Large intestine (tissue), 3 donors: ENCODE data around the gene NBEA. TPM values are rescaled to one million over a fixed set of nuclear protein-coding genes. Genes with fewer than 3 reads are reported as not detected.

Experiments used
- DNase-seq, 2 donors: peaks; one replicate each; pipeline versions ENCODE4 v3.0.0 to v3.0.0-alpha.2; 2013
- H3K27ac ChIP-seq: one replicate; pipeline ENCODE4 v1.5.1; 2013; ENCODE audit warnings: low read length
- H3K27me3 ChIP-seq: 2 replicates; pipeline ENCODE4 v1.6.1; 2013; ENCODE audit warnings: low read length; ENCODE audit not compliant: control insufficient read depth, insufficient read depth
- H3K36me3 ChIP-seq: 2 replicates; pipeline ENCODE4 v1.6.1; 2013; ENCODE audit warnings: low read length; ENCODE audit not compliant: control insufficient read depth, insufficient read depth
- H3K4me1 ChIP-seq: one replicate; pipeline ENCODE4 v1.6.1; 2013; ENCODE audit warnings: low read length; ENCODE audit not compliant: control insufficient read depth, insufficient read depth
- H3K4me3 ChIP-seq: one replicate; pipeline ENCODE4 v1.5.1; 2013; ENCODE audit warnings: low read length
- H3K9me3 ChIP-seq: one replicate; pipeline ENCODE4 v1.6.1; 2013; ENCODE audit warnings: mild to moderate bottlenecking, low read depth, low read length, moderate library complexity; ENCODE audit not compliant: control insufficient read depth
- WGBS: methylation state at CpG from one replicate; pipeline ENCODE4 v1.1.5; 2013; ENCODE audit warnings: low lambda C conversion rate; ENCODE audit not compliant: insufficient coverage; 5-methylcytosine and 5-hydroxymethylcytosine counted together
- polyA plus RNA-seq: library from polyadenylated mRNA; unstranded; fragments of 120-200 nt; gene quantifications from one replicate; pipeline ENCODE4 v1.2.1, GENCODE V29; 2013

Gene NBEA
- polyA plus RNA-seq, 1 donor = 8.7 TPM

DNA sequence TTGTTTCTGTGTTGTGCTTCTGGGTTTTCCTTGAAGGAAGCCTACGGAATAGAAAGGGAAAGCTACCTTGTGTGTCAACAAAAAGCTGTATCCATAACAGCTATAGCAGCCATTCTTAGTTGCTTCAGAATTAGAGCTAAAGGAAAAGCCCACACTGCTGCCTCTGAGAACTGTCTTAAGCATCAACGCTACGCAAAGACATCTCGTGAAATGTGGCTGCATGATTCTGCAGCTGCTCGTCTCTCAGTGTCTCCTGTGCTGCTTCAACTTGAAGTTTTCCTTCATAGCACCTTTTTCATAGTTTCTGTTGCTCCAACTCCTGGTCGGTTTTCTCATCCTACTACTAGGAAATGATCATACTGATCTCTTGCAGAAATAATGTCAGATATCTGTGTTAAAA, 675.4 kb downstream of the NBEA start:
- WGBS = 80% methylated on average over 1 of the region's 6 CpGs
- Histone ChIP-seq H3K4me1 (no peaks in the 10 kb centered on the region), H3K4me3 (no peak overlapping the region), H3K27ac (no peak overlapping the region), H3K36me3 (no peaks in the 10 kb centered on the region), H3K9me3 (no peaks in the 10 kb centered on the region), H3K27me3 (no peaks in the 10 kb centered on the region)
- DNase-seq = no peak

DNA sequence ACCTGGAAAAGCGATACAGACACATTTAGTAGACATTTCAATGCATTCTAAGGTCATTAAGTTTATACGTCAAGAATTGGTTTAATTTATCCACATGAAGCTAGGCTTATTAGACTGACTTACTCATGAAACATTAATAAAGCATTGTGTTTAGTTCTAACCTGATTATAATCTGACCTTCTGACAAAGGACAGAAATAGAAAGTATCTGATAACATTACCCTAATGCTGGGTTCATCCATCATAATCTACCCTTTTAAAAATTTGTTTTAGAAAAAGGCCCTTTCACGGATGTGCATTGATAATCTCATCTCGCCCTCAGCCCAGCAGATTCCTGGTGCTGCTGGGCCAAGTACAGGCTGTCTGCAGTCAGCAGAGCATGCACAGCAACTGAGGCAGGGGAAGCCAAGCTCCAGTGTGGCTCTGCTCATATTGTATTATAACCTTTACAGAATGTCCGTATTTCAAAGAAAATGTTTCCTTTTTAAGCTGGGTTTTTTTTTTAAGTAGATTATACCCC, 676.6 kb downstream of the NBEA start:
- H3K9me3 ChIP-seq = no peaks in the 10 kb centered on the region
- no peak overlapping the region for H3K4me3 ChIP-seq
- no peak for DNase-seq
- no peaks in the 10 kb centered on the region for H3K36me3 ChIP-seq
- H3K27me3 ChIP-seq = no peaks in the 10 kb centered on the region
- H3K27ac ChIP-seq = no peak overlapping the region
- WGBS = 100% methylated on average over 3 of the region's 5 CpGs
- H3K4me1 ChIP-seq = no peaks in the 10 kb centered on the region

DNA sequence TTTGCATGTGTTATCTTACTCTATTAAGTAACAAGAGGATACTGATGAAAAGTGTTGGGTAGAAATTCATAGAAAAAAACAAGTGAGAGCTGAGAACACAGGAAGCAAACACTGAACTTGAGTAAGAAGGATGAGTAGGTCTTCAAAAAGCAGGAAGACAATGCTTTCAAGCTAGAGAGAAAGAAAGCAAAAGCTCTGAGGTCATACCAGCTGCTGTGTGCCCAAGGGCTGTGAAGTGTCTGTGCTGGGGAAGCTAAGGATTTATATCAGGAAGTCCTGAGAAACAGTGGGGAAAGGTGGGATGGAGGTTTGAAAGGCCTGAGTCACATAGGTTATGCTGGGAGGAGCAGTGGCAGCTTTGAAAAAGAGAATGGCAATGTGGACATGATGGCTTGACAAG, 679.9 kb downstream of the NBEA start:
- H3K36me3 ChIP-seq = no peaks in the 10 kb centered on the region
- no peak for DNase-seq

DNA sequence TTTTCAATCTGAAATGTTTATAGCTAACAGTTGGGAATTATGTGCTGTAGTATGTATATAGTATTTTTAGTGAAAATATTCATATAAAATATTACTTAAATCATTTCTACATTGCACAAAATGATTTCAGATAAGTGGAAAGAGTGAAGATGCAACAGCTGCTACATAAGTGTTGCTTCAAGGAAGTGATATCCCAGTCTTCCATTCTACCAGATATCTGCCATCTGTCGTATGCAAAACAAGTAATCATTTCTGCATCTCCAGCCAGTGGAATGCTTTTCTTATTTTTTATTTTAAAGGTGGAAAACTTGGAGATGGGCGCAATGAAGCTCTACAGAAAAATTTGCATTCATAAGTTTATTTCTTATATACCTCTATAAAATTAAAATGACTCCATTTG, 687.0 kb downstream of the NBEA start:
- no peaks in the 10 kb centered on the region for H3K4me1 ChIP-seq
- WGBS = 88% methylated on average over 1 of the region's 2 CpGs
- H3K27me3 ChIP-seq = no peaks in the 10 kb centered on the region
- DNase-seq = no peak
- no peaks in the 10 kb centered on the region for H3K36me3 ChIP-seq
- no peak overlapping the region for H3K4me3 ChIP-seq
- no peaks in the 10 kb centered on the region for H3K9me3 ChIP-seq
- no peak overlapping the region for H3K27ac ChIP-seq

More for the DNA sequence above, 679.9 kb downstream of the NBEA start:
- Histone ChIP-seq H3K4me3 (no peak overlapping the region), H3K27me3 (no peaks in the 10 kb centered on the region), H3K27ac (no peak overlapping the region), H3K9me3 (no peaks in the 10 kb centered on the region), H3K4me1 (no peaks in the 10 kb centered on the region)

DNA sequence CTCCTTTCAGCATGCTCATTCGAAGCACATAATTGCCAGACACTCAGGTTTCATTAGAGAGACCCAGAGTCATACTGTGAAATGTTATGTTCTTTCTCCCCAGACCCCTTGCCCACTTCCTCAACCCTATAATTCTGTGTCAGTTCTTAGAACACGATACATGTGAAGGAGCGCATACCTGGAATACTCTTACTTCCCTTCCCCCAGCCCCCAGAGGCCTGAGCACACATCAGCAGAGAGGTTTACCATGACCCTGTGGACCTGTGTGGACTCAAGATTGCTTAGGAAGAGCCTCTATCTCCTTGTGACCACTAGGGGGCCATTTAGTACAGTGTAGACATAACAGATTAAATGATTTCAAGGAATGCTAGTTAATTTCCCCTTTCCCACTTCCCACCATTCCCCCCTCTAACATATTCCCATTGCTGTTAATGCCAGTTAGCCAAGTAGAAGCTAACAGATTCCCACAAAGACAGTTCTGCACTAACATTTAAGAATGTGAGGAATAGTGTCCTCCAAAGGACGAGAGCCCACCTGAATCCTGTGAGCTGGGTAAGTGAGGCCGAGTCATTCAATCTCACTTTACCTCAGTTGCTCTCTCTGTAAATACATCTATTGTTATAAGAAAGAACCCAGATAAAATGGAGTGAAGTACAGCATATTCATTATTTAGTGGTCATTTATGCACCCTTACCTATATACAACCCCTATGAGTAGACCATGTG, 688.6 kb downstream of the NBEA start:
- WGBS = 40% methylated on average over 2 of the region's 5 CpGs
- Histone ChIP-seq H3K27ac (no peak overlapping the region), H3K4me3 (no peak overlapping the region), H3K9me3 (no peaks in the 10 kb centered on the region), H3K27me3 (no peaks in the 10 kb centered on the region), H3K4me1 (no peaks in the 10 kb centered on the region), H3K36me3 (no peaks in the 10 kb centered on the region)
- peak; percentile 20 to 43 for DNase-seq

DNA sequence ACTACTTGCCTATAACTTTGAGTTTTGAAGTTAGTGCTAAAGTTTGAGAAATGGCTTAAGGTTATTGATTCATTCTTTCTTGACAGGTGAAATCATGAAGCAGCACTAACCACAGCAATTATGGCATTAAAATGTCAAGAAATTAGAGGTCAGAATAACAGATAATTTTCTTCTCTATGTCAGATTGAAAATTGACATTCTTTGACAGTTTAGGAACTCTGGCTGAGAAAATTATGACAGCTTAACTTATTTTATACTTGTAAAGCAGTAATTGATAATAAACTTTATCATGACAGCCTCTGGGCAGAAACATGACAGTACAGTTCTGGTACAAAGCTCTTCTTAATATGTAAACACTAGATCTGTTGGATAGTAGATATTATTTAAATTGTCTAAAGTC, 689.6 kb downstream of the NBEA start:
- no peaks in the 10 kb centered on the region for H3K36me3 ChIP-seq
- H3K4me3 ChIP-seq = no peak overlapping the region
- H3K4me1 ChIP-seq = no peaks in the 10 kb centered on the region

DNA sequence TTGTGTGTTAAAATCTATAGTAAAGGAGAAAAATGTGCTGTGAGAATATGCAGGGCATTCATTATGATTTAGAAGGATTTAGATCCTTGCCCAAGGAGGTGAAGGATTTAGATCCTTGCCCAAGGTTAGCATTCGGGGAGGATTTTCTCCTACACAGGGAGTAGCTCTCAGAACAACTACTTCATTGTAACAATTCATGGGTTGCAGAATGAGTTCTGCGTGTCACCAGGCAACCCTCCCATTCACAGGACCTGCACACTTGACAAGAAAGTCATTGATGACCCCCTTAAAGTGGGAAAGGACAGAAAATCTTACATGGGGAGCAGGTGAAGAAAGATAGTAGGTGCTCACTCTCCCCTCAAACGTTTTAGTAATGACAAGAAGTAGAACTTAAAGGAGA, 701.6 kb downstream of the NBEA start:
- no peaks in the 10 kb centered on the region for H3K27me3 ChIP-seq
- H3K4me1 ChIP-seq = no peaks in the 10 kb centered on the region
- no peak overlapping the region for H3K4me3 ChIP-seq
- no CpG with 5 or more reads among the region's 3 CpGs for WGBS
- H3K36me3 ChIP-seq = no peaks in the 10 kb centered on the region
- DNase-seq = no peak
- H3K27ac ChIP-seq = no peak overlapping the region
- H3K9me3 ChIP-seq = no peaks in the 10 kb centered on the region

More for the DNA sequence above, 689.6 kb downstream of the NBEA start:
- H3K27me3 ChIP-seq = no peaks in the 10 kb centered on the region
- no peak overlapping the region for H3K27ac ChIP-seq
- no peak for DNase-seq
- H3K9me3 ChIP-seq = no peaks in the 10 kb centered on the region

DNA sequence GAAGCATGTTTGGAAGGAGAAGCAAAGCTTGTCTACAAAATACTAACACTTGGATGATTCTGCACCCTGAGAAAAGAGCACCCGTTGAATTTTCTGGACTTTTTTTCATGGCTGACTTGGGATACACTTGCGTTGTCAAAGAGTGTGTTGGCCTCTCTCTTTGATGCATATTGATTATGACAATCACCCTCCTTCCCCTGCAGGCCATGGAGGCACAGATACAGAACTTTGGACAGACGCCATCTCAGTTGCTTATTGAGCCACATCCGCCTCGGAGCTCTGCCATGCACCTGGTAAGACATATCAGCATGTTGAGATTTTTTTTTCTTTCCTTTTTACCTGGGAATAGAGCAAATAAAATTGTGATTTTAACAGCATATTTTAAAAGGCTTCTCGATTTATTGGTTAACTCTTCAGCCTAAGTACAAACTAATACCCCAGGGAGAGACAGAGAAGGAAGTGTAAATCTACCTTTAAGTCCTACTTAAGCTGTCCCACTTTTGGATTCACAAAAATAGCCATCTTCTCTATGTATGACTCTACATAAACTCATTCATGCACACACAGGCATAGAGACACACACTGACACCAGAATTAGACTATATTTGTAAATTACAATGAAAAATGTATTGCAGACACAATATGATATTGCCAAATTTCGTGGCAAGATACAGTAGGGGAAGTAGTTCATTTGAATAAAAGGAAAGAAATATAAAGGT, 704.1 kb downstream of the NBEA start:
- 100% methylated on average over 2 of the region's 7 CpGs for WGBS
- no peaks in the 10 kb centered on the region for H3K36me3 ChIP-seq

DNA sequence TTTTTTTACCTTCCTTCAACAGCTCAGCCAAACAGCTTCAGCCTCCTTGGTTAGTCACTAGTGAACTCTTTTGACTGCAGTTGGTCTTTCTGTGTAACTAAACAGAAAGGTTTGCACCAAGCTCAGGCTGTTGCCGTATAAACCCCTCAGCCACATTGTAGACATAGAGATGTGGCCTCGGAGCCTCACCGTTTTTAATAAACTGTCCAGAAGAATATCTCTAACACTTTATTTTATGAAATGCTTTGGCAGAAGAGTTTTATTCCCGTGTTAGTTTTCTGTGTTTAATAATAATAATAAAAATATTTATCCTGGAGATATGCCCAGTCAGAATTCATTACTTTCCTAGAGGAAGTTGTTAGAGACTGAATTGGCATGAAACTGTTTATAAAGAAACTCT, 706.1 kb downstream of the NBEA start:
- Histone ChIP-seq H3K4me3 (no peak overlapping the region), H3K27ac (no peak overlapping the region), H3K4me1 (no peaks in the 10 kb centered on the region), H3K36me3 (no peaks in the 10 kb centered on the region), H3K9me3 (no peaks in the 10 kb centered on the region), H3K27me3 (no peaks in the 10 kb centered on the region)
- WGBS = 86% methylated on average over 1 of the region's 4 CpGs
- DNase-seq = no peak

More for the DNA sequence above, 704.1 kb downstream of the NBEA start:
- H3K27ac ChIP-seq = no peak overlapping the region
- H3K4me1 ChIP-seq = no peaks in the 10 kb centered on the region
- no peaks in the 10 kb centered on the region for H3K27me3 ChIP-seq
- DNase-seq = no peak
- H3K9me3 ChIP-seq = no peaks in the 10 kb centered on the region
- no peak overlapping the region for H3K4me3 ChIP-seq

DNA sequence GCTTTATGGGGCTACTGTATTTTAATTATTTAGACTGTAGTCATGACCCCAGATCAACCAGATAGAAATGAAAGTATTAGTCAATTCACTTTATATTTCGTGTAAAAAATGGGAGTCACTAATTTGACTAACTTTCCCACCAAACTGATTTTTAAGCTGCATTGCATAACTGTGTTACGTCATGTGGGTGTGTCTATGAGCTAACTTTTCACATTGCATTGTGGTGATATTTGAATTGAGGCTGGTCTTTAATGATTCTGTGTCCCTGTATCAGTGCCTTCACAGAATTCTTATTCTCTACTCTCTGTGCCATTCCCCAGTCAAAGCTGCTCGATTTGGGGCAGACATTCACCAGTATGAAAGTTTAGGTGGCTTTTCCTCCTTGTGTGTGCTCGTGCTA, 707.1 kb downstream of the NBEA start:
- Histone ChIP-seq H3K36me3 (no peaks in the 10 kb centered on the region), H3K27ac (no peak overlapping the region), H3K9me3 (no peaks in the 10 kb centered on the region), H3K27me3 (no peaks in the 10 kb centered on the region), H3K4me3 (no peak overlapping the region), H3K4me1 (no peaks in the 10 kb centered on the region)
- WGBS = 100% methylated on average over 2 of the region's 4 CpGs
- DNase-seq = no peak

DNA sequence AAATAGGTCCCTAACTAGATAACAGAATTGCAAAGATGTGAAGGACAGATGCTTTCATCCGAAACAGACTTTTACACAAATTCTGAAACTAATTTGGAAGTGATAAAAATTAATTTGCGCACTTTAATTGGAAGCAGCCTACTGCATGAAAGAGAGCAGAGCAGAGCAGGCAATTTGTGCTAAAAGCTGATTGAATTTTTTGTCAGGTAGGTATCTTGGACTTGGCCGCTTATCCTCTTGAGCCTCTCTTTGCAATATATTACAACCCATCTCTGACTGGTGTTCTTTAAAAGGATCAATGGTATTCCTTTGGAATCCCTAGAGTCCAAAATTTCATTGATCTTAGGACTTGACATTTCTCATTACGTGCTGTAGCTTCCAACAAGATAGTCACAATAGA, 717.7 kb downstream of the NBEA start:
- no peak overlapping the region for H3K4me3 ChIP-seq
- WGBS = 83% methylated on average over 1 of the region's 4 CpGs
- H3K27ac ChIP-seq = no peak overlapping the region
- DNase-seq = no peak
- no peaks in the 10 kb centered on the region for H3K9me3 ChIP-seq
- H3K4me1 ChIP-seq = no peaks in the 10 kb centered on the region
- no peaks in the 10 kb centered on the region for H3K27me3 ChIP-seq
- no peaks in the 10 kb centered on the region for H3K36me3 ChIP-seq
